NCI-H1694 treated with DMSO at 0.1 percent for 48 hours (cell line): ENCODE measurements around the gene INAVA.

Experiments used
- DNase-seq: peaks from one replicate; lab custom pipeline; 2025; lab: John Stamatoyannopoulos, UW

INAVA gene, protein sequence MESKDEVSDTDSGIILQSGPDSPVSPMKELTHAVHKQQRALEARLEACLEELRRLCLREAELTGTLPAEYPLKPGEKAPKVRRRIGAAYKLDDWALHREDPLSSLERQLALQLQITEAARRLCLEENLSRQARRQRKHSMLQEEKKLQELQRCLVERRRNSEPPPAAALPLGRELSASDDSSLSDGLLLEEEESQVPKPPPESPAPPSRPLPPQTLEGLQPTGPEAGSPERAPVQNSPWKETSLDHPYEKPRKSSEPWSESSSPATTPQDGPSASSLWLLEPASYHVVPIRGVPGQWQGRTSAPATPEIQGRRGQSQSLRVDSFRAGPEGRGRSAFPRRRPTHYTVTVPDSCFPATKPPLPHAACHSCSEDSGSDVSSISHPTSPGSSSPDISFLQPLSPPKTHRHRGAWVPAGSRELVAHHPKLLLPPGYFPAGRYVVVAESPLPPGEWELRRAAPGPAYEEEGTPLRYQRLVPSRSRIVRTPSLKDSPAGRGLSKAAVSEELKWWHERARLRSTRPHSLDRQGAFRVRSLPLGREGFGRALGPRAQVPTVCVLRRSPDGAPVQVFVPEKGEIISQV

DNA sequence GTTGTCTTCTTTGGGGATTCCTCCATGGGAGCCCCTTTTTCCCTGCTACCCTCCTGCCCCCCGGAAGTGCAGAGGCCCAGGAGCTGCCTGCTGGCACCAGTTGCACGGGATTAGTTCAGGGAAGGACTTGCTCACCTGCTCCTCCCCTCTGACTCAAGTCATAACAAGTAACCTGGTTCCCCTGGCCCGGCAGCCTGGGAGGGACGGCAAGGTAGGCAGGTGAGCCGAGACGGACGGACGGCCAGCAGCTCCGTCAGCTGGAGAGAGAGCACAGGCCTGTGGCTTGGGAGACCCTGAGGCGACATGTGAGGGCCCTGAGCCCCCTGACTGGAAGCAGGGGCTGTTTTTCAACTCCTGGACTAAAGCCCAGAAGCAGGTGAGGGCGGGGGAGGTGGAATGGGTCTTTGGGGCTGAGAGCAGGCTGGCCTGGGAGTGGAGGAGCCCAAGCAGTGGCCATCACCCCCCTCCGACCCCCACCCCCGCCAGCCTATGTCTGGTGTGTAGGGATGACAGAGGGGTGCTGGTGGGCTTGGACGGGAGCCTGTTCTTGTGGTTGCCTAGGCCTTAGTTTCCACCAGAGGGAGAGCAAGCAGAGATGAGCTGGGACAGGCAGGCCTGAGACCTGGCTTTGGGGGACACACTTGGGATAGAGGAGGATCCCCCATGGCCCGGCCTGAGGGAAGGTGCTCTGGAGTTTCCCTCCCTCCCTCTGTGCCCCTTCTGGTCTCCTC is at the start of gene INAVA:
TSS of gene INAVA (plus strand) at position 189 of the 731 bp plus-strand sequence. CDS start 3,501 bp downstream, outside the sequence.
- no peak for DNase-seq

DNA sequence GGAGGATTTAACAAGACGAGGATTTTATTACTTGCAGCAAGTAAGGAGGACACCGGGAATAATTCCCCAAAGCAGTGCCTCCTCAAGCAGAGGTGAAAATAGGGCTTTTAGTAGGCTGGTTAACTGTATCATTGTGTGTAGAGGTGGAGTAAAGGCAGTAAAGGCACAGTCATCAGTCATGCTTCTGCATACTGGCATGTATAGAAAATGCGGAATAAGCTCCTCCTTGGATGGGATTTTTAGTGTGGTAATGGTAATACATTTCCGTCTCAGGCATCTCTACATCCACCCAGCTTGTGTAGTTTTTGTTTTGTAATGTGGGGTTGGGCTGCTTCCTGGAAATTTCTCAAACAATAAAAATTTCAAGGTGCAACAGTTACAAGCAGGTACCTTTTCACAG is 49.3 kb upstream of the INAVA start:
- DNase-seq, result no peak

DNA sequence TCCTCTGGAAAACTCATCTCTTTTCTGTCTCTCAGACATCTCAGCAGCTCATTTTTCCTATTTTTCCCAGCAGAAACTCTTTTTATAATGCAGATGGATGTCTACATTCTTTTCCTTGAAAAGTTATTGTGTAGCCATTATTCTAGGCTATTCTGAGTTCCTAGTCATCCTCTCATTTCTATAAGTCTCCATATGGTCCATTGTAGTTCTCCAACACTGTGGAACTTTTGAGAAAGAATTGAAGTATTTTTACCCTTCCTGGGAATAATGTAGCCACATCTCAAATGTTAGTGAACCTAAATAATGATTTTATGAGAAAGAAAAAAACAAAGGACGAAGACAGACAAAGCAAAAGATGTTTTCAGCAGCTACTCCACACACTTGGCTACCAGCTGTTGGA is 48.3 kb upstream of the INAVA start:
- DNase-seq, result no peak

DNA sequence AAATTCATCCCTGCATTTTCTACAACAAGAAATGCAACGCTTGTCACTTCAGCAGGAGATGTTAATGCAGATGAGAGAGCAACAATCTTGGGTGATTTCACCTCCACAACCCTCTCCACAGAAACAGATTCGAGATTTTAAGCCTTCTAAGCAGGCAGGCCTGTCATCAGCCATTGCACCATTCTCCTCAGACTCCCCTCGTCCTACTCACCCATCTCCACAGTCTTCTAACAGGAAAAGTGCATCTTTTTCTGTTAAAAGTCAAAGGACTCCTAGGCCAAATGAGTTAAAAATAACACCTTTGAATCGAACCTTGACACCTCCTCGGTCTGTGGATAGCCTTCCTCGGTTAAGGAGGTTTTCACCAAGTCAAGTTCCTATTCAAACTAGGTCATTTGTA is 45.3 kb upstream of the INAVA start:
- DNase-seq, result no peak

DNA sequence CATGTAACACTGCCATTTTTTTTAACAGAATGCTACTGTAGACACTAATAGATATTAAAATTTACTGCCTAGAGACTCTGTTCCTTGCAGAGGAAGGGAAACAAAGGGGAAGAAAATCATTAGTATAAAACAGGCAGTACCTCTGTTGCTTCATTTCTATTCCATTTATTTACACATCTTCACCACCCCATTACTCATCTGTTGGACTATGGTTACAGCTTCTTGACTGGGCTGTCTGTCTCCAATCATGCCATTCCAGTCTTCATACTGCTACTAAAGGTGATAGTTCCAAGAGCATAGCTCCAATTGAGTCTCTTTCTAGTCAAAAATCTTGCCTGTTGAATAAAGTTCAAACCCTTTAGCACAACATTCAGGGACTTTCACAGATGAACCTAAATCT is 44.1 kb upstream of the INAVA start:
- no peak for DNase-seq

DNA sequence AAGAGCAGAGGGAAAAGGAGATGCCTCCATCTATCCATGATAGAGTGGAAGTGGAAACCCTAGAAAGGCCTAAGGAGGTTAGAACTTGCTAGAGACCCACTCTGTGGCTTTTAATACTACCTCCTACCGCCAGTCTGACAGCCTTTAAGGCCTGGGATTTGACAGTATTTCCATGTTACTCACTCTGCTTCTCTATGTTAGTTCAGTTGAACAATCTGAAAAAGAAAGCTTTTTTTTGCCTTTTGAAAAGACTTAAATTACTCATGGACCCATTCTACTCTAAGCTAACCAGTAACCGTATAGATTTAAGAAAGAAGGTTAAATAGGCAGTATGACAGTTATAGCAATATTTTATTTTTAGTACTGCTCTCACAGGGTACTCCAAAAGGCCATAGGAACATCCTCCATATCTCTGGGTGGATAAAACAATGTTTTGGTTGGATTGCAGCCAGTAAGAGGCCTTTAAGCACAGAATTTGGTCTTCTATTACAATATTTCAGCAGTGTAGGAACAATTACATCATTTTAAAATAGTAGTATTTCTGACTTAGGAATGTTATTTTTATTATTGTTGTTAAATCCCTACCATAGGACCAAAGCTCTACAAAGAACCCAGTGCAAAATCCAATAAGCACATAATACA is 37.9 kb upstream of the INAVA start:
- no peak for DNase-seq

DNA sequence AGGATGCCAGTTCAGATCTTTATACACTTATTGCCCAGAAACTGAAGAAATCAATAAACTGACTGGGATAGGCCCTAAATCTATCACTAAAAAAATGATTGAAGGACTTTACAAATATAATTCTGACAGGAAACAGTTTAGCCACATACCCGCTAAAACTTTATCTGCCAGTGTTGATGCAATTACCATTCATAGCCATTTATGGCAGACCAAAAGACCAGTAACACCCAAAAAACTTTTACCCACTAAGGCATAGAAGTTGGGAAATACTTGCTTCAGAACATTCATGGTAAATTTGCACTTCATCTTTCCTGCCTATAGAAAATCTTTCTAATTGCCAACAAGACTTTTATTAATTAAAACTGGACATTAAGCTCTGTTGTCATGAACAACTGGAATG is 36.9 kb upstream of the INAVA start:
- DNase-seq, result no peak

DNA sequence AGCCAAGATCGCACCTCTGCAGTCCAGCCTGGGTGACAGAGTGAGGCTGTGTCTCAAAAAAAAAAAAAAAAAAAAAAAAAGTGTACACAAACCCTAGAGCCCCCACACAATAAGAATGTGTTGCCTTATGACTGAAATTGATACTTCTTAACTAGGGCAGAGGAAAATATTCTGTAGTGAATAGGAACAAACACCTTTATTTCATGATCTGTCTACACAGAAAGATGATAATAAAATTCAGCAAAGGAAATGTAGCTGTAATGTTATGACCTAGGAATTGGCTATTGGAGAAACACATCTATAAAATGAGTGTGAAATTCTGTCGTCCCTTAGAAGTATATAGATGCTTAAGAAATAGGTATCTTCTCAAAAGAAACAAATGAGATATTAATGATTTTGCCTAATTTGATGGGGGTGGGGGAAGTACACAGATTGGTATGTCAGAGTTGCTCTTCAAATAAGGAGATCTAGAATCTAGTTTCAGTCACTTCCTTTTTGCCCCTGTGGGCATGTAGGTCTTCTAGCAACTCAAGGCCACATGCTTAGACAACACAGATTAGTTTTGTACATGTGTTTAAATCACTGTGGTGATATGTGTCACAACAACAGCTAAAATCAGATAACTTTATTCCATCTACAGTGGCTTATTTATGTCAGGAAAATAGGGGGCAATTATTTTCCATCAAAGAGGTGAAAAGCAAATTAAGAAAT is 32.6 kb upstream of the INAVA start:
- no peak for DNase-seq

DNA sequence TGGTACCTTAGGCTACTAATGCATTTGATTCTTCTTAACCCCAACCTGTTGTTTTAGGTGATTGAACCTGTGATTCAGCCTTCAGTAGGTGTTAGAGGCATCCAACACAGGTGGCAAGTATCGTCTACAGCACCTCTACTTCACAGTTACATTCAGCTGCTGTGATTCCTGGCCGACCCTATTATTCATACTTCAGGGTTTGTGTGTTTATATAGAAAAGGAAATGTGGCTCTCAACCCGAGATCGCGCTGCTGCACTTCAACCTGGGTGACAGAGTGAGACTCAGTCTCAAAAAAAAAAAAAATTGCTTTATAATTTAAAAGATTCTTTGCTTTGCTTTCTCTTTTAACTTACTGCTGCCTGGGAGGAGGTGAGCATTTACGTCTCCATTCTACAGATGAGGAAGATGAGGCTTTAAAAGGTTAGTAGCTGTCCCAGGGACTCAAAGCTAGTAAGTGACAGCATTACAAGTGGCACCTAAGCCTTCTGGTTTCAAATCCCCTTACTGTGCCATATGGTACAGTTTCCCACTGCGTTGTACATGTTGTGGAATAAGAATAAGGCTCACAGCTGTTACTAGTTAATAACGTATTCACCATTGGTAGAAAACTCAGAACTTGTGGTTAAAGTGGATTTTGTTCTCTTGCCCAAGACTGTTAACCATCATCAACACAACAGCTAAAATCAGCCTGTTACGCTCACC is 31.8 kb upstream of the INAVA start:
- peak; percentile 84 for DNase-seq

DNA sequence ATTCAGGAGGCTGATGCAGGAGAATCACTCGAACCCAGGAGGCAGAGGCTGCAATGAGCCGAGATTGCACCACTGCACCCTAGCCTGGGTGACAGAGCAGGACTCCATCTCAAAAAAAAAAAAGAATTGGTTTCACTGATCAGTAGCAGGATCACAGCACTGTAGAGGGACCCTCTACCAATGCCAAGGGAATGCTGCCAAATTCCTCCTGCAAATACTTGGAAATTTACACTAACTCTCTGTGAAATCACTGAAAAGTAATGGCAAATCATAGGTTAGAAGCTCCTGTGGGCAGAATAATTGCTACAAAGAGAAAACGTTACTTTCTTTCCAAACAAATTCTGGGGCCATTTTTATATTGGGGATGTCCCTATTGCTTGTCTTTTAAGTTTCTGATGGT is 28.6 kb upstream of the INAVA start:
- no peak for DNase-seq

DNA sequence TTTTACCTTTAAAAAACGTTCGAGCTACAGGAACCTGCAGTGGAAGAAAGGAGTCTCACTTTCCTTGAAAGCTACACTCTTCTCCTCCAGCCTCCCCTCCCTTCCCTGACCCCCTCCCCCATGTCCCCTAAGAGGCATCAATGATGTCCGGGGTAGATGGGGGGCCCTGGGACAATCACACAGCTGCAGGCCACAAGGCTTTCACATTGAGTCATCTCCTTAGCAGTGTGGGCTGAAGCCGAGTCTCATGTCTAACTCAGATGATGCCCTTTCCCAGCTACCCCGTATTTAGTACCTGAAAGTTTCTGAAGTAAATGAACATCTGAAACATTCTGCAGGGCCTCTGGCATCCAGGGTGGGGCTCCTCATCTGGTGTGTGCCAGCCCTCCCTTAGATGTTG is 28.2 kb upstream of the INAVA start:
- no peak for DNase-seq

DNA sequence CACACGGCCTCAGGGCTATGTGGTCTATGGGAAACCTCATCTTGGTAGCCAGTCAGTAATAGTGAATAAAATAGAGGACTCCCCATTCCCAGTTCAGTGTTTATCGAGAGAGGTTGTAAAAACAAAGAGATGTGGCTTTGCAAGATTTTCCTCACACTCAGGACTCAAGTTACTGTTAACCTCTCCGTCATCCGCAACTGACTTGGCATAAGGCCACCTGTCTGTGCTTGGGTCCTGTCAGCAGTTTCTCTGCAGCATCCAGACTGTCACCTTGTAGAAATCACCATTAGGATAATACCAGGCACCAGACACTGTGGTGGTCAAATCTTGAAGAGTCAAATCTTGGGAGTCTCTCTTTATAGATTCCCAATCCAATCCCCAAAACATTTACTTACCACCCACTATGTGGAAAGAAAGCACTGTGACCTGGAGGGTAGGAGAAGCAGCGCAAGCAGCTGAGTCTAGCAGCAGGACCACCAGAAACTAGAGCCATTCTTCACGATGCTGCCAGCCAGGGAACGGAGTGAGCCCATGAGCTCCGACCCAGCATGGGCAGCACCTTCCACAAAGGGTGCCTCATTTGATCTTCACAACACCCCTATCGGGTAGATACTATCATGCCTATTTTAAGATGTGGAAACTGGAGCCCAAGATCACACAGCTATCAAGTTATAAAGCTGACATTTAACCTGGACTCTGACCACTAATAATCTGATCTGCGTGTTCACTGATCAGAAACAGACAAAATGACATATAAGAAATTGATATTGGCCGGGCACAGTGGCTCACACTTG is 27.5 kb upstream of the INAVA start:
- no peak for DNase-seq

DNA sequence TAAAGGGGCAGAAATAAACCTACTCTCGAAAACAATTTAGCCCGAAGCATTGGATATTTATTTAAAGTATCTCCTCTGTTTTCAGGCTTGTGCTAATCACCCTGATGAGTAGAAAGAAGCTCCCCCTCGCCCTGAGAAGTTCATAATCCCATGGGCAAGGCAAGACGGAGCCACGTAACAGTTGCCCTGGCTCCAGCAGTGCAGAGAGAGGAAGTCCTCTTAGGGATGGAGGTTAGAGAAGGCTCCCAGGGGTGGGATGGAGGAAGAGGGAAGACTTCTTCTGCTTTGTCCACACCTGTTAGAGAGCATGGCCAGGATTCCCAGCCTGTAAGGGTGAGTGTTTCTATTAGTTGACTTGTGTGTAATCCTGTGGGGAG is 25.3 kb upstream of the INAVA start:
- no peak for DNase-seq

DNA sequence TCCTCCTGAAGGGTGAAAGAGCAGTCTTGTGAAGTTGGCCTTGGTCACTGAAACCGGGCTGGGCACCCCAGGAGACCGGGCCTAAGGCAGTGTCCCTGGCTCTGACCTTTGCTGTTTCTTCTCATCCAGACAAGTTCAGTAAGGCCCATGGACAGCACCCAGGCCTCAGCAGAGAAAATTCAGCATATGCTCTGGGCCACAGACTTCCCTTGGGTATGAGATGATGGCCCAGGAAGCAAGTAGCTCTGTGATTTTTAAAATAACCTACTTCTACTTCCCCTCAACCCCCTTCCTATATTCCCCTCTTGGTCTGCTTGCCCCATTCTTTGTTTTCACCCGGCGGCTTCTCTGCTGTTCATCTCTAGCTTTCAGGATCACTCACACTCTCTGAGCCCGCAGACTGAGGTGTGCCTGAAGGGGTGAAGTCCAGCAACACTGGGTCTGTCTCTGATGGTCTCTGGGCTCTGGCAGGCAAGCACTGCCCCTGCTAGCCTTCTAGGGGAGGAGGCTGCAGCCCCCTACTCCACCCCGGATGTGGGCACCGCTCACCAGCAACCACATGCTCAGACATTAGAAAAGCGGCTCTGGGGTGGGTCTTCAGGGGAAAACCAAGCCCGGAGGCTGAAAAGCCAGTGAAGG is 24.8 kb upstream of the INAVA start:
- DNase-seq, result no peak

DNA sequence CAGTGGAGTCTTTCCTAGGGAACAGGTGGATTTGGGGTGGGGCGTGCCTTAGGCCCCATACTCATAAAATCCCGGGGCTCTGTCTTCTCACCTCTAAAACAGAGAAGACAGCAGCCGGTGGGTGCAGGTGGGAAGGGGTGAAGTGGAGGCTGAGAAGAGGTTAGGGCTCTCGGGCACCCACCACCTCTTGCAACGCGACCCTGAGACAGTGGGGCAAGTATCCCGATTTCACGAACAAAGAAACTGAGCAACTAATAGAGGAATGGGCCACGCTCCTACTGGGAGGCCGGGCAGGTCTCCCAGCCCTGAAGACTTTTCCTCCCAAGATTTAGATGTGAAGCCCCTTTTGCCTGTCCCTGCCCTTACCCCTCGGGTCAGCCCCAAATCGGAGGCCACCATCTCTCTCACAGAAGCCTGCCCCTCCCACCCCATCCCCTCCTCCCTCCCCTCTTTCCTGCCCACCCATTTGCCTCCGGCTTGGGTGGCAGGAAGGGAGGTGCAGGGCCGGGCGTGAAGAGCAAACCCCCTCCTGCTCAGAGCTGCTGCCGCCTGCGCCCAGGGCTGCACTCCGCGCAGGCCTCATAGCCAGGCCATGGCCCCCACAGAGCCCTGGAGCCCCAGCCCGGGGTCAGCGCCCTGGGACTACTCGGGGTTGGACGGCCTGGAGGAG is 22.1 kb upstream of the INAVA start, which contains the start of gene GPR25:
TSS of gene GPR25 (plus strand) at position 536 of the 670 bp plus-strand sequence. CDS start at position 593, 57 bp downstream.
- no peak for DNase-seq

DNA sequence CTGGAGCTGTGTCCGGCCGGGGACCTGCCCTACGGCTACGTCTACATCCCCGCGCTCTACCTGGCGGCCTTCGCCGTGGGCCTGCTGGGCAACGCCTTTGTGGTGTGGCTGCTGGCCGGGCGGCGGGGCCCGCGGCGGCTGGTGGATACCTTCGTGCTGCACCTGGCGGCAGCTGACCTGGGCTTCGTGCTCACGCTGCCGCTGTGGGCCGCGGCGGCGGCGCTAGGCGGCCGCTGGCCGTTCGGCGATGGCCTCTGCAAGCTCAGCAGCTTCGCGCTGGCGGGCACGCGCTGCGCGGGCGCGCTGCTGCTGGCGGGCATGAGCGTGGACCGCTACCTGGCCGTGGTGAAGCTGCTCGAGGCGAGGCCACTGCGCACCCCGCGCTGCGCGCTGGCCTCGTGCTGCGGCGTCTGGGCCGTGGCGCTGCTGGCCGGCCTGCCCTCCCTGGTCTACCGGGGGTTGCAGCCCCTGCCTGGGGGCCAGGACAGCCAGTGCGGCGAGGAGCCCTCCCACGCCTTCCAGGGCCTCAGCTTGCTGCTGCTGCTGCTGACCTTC is 21.5 kb upstream of the INAVA start:
- DNase-seq, result no peak

DNA sequence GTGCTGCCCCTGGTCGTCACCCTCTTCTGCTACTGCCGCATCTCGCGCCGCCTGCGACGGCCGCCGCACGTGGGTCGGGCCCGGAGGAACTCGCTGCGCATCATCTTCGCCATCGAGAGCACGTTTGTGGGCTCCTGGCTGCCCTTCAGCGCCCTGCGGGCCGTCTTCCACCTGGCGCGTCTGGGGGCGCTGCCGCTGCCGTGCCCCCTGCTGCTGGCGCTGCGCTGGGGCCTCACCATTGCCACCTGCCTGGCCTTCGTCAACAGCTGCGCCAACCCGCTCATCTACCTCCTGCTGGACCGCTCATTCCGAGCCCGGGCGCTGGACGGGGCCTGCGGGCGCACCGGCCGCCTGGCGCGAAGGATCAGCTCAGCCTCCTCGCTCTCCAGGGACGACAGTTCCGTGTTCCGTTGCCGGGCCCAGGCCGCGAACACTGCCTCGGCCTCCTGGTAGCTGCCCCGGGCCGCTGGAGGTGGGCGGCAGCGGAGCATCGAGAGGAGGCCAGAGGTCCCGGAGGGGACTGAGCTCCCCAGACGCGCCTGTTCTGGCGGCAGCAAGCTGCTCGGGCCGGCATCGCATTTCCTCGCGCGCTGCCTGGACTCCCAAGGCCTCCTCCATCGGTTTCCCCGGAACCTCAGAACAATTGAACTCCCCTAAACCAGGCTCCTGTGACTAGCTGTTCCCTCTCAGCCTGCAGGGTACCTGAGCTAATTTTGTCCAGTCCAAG is 20.9 kb upstream of the INAVA start:
- no peak for DNase-seq

DNA sequence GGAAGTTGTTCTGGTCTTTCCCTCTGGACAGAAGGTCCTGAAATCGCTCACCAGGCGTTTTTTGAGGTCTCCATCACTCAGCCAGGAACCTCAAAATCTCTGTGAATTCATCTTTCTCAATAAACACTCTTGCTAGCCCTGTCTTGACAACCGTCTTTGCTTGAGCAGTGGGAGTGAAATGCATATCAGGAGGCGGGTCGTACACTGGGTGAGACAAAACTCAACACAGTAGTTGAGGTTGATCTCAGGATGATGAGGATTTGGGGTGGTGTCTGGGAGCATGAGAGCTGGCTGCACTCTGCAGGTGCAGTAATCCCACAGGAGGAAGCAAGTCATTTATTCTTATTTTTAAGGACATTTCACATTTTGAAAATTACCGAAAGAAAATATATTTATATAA is 20.0 kb upstream of the INAVA start:
- no peak for DNase-seq
